Panc1 (cell line): ENCODE data around the gene SLCO4C1. TPM values are rescaled to one million over a fixed set of nuclear protein-coding genes. Genes with fewer than 3 reads are reported as not detected.

Source experiments
- ATAC-seq: fragments of 200-7000 bp; cut with Tn5 transposase; 2 replicates; pipeline ENCODE4 v1.9.1; 2020; ENCODE audit warnings: mild to moderate bottlenecking, moderate library complexity
- BruUV-seq: library from RNA; stranded (reverse); fragments of 400-500 nt; replicated peaks from 2 replicates; lab custom pipeline; 2021; lab: Mats Ljungman, UMichigan
- CTCF ChIA-PET: fragments of 300-600 bp; sonication (Branson Sonifier 250); formaldehyde crosslinking; loops from one replicate; lab custom pipeline; 2022; ENCODE audit warnings: antibody characterized with exemption; lab: Charles Lee
- POLR2A ChIA-PET: fragments of 300-600 bp; sonication (Branson Sonifier 250); formaldehyde crosslinking; loops from one replicate; lab custom pipeline; 2022; ENCODE audit warnings: antibody characterized with exemption; lab: Charles Lee
- DNase-seq: peaks from one replicate; pipeline ENCODE4 v3.0.0-alpha.2; 2010; ENCODE audit warnings: low read depth, low spot score
- H3K27ac ChIP-seq: 2 replicates; pipeline ENCODE4 v1.5.1; 2011; ENCODE audit warnings: mild to moderate bottlenecking, low read length, inconsistent platforms
- H3K27me3 ChIP-seq: fragments of 200-500 bp; sonication (Bioruptor generic); 2 replicates; pipeline ENCODE4 v1.6.0; 2014; ENCODE audit warnings: low read length, inconsistent platforms; ENCODE audit not compliant: control insufficient read depth, insufficient read depth
- H3K36me3 ChIP-seq: fragments of 200-500 bp; sonication (Bioruptor generic); 2 replicates; pipeline ENCODE4 v1.5.1; 2014; ENCODE audit warnings: inconsistent platforms, mild to moderate bottlenecking, low read length, moderate library complexity; ENCODE audit not compliant: control insufficient read depth, insufficient read depth
- H3K4me1 ChIP-seq: 2 replicates; pipeline ENCODE4 v1.5.1; 2011; ENCODE audit warnings: inconsistent platforms, mild to moderate bottlenecking, low read length, moderate library complexity; ENCODE audit not compliant: control insufficient read depth, insufficient read depth
- H3K4me3 ChIP-seq, 2 experiments: 2 replicates each; pipeline ENCODE4 v1.5.1; 2011 to 2012; ENCODE audit warnings: low read depth in 2 of 2, low read length in 2 of 2, mild to moderate bottlenecking in 2 of 2, inconsistent platforms in 1 of 2, moderate library complexity in 1 of 2
- H3K9me3 ChIP-seq: fragments of 200-500 bp; sonication (Bioruptor generic); 2 replicates; pipeline ENCODE4 v1.5.1; 2014; ENCODE audit warnings: low read depth, mild to moderate bottlenecking, inconsistent platforms, low read length, moderate library complexity; ENCODE audit not compliant: control insufficient read depth, insufficient read depth
- POLR2AphosphoS5 ChIP-seq: IDR thresholded peaks from 2 replicates; pipeline ENCODE4 v1.6.1; 2012; ENCODE audit warnings: mild to moderate bottlenecking, low read depth, low read length, moderate library complexity
- SIN3A ChIP-seq: IDR thresholded peaks from 2 replicates; pipeline ENCODE4 v1.6.1; 2012; ENCODE audit warnings: low read depth, mild to moderate bottlenecking, low read length, moderate library complexity, borderline replicate concordance; ENCODE audit not compliant: insufficient read depth
- TCF7L2 ChIP-seq: IDR thresholded peaks from 2 replicates; pipeline ENCODE4 v1.6.1; 2011; ENCODE audit warnings: mild to moderate bottlenecking, low read depth, low read length, inconsistent platforms
- in situ Hi-C: cut with HindIII; loops from 2 replicates; pipeline ENCODE4 v1.10.0; 2016; ENCODE audit warnings: low sequenced_read_pairs, low pct_unique_long_range_greater_than_20kb
- intact Hi-C: fragments of 100-400 bp; cut with micrococcal nuclease; formaldehyde crosslinking; loops from one replicate; pipeline ENCODE4 v1.10.0; 2022; ENCODE audit not compliant: unreplicated experiment
- total RNA-seq: library from RNA; stranded (reverse); gene quantifications from one replicate; pipeline ENCODE4 v1.2.1, GENCODE V29; 2021; ENCODE audit not compliant: unreplicated experiment
- TF ChIP-seq, protein P1 (sequence below): fragments of 450-650 bp; IDR thresholded peaks from 2 replicates; pipeline ENCODE4 v1.5.1; 2017; ENCODE audit warnings: mild to moderate bottlenecking
- TF ChIP-seq, protein P2 (sequence below), 2 experiments: IDR thresholded peaks; 2 replicates each; pipeline ENCODE4 v1.6.1; 2011 to 2012; ENCODE audit warnings: low read depth in 2 of 2, control low read depth in 1 of 2, low read length in 1 of 2, mild to moderate bottlenecking in 1 of 2, moderate library complexity in 1 of 2; ENCODE audit not compliant: insufficient read depth in 1 of 2

The SLCO4C1 gene
- total RNA-seq, 1 experiment from 2014 or later, result 0.90 TPM

DNA sequence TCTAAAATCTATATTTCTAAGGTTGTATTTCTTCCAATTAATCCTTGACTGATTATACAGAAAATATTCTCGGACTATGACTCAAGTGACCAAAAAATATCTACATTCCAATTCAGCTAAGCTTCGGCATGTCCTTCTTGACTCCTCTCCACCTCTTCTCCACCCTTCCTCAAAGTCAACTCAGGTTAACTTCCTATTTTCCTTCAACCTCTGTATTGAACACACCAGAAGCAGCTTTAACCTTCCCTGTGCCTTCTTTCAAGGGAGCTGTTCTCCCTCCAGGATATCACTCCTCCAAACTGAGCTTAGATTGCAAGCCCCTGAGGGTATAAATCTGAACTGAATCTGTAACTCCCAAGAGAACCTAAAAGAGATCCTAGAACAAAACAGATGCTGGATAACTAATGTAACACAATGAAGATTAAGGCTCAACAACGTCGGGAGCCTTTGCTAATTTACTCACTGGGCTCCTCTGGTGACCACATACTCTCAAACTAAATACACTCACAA is 1.1 kb downstream of the SLCO4C1 start:
- Histone ChIP-seq H3K4me3 (no peak overlapping the region; a peak in 1 of 4 replicates), H3K27ac (no peak overlapping the region), H3K9me3 (no peaks in the 10 kb centered on the region), H3K27me3 (no peaks in the 10 kb centered on the region), H3K4me1 (0 out of 2 replicates have a peak, but pooled peaks cover 3% of the 10 kb centered on the region), H3K36me3 (no peaks in the 10 kb centered on the region)
- DNase-seq (no peak), ATAC-seq (no peak)
- CTCF ChIA-PET, result no interaction called here
- POLR2A ChIA-PET, result interaction anchor here (0.6 kb wide), 1 partner anchor 10 kb away, joined by 5 read pairs; no protein-coding TSS in a partner anchor
- TF ChIP-seq SIN3A, result no peak
- TF ChIP-seq POLR2AphosphoS5, result no peak
- TF ChIP-seq TCF7L2, result no peak
- TF ChIP-seq, protein P1, sequence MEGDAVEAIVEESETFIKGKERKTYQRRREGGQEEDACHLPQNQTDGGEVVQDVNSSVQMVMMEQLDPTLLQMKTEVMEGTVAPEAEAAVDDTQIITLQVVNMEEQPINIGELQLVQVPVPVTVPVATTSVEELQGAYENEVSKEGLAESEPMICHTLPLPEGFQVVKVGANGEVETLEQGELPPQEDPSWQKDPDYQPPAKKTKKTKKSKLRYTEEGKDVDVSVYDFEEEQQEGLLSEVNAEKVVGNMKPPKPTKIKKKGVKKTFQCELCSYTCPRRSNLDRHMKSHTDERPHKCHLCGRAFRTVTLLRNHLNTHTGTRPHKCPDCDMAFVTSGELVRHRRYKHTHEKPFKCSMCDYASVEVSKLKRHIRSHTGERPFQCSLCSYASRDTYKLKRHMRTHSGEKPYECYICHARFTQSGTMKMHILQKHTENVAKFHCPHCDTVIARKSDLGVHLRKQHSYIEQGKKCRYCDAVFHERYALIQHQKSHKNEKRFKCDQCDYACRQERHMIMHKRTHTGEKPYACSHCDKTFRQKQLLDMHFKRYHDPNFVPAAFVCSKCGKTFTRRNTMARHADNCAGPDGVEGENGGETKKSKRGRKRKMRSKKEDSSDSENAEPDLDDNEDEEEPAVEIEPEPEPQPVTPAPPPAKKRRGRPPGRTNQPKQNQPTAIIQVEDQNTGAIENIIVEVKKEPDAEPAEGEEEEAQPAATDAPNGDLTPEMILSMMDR, result no peak
- TF ChIP-seq, protein P2, sequence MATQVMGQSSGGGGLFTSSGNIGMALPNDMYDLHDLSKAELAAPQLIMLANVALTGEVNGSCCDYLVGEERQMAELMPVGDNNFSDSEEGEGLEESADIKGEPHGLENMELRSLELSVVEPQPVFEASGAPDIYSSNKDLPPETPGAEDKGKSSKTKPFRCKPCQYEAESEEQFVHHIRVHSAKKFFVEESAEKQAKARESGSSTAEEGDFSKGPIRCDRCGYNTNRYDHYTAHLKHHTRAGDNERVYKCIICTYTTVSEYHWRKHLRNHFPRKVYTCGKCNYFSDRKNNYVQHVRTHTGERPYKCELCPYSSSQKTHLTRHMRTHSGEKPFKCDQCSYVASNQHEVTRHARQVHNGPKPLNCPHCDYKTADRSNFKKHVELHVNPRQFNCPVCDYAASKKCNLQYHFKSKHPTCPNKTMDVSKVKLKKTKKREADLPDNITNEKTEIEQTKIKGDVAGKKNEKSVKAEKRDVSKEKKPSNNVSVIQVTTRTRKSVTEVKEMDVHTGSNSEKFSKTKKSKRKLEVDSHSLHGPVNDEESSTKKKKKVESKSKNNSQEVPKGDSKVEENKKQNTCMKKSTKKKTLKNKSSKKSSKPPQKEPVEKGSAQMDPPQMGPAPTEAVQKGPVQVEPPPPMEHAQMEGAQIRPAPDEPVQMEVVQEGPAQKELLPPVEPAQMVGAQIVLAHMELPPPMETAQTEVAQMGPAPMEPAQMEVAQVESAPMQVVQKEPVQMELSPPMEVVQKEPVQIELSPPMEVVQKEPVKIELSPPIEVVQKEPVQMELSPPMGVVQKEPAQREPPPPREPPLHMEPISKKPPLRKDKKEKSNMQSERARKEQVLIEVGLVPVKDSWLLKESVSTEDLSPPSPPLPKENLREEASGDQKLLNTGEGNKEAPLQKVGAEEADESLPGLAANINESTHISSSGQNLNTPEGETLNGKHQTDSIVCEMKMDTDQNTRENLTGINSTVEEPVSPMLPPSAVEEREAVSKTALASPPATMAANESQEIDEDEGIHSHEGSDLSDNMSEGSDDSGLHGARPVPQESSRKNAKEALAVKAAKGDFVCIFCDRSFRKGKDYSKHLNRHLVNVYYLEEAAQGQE (IDR thresholded peaks at IDR 0.05; ENCODE audit: insufficient read depth in 1 of 2, low read depth in 2 of 2, low read length in 1 of 2), result no peak
- intact Hi-C loops, result loop anchor here (10.0 kb wide), 1 partner anchor 210 kb away; no protein-coding TSS in a partner anchor
- BruUV-seq, result no TSS peak
- in situ Hi-C loops, result no loop called here

DNA sequence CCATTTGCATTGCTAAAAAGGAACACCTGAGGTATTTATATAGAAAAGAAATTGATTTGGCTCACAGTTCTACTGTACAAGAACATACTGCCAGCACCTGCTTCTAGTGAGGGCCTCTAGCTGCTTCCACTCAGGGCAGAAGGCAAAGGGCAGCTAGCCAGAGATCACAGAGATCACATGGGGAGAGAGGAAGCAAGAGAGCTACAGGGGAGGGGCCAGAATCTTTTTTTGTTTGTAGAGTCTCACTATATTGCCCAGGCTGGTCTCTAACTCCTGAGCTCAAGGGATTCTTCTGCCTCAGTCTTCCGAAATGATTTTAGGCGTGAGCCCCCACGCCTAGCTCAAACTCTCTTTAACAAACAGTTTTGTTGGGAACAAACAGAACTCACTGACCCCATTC is 6.1 kb downstream of the SLCO4C1 start:
- Histone ChIP-seq H3K4me1 (no peaks in the 10 kb centered on the region), H3K27me3 (no peaks in the 10 kb centered on the region), H3K36me3 (no peaks in the 10 kb centered on the region), H3K27ac (no peak overlapping the region), H3K9me3 (no peaks in the 10 kb centered on the region), H3K4me3 (no peak overlapping the region)
- intact Hi-C loops (loop anchor here (10.0 kb wide), 1 partner anchor 215 kb away; no protein-coding TSS in a partner anchor), in situ Hi-C loops (no loop called here)
- BruUV-seq, result no TSS peak
- DNase-seq (no peak), ATAC-seq (no peak)
- CTCF ChIA-PET, result no interaction called here
- POLR2A ChIA-PET, result no interaction called here
- TF ChIP-seq SIN3A, result no peak
- TF ChIP-seq POLR2AphosphoS5, result no peak
- TF ChIP-seq, protein P2 (IDR thresholded peaks at IDR 0.05; ENCODE audit: insufficient read depth in 1 of 2, low read depth in 2 of 2, low read length in 1 of 2), result no peak
- TF ChIP-seq, protein P1, result no peak
- TF ChIP-seq TCF7L2, result no peak
